Muscle layer of colon (tissue), 2 donors: ENCODE results near the gene CNOT10.
"Not testable (repeated sequence)": the region's sequence is repeated elsewhere in the genome, so short reads cannot be mapped to it uniquely, and the experiment has no call there.

Experiments used
- H3K27ac ChIP-seq: one replicate; pipeline ENCODE4 v1.7.0; 2013; ENCODE audit warnings: low read depth, mild to moderate bottlenecking, low read length, moderate library complexity
- H3K27me3 ChIP-seq, 2 donors: one replicate each; pipeline ENCODE4 v1.7.0; 2013; ENCODE audit warnings: low read length in 2 of 2, mild to moderate bottlenecking in 2 of 2; ENCODE audit not compliant: insufficient read depth in 2 of 2, control insufficient read depth in 1 of 2
- H3K36me3 ChIP-seq: one replicate; pipeline ENCODE4 v1.7.0; 2013; ENCODE audit warnings: mild to moderate bottlenecking, low read length; ENCODE audit not compliant: insufficient read depth
- H3K4me1 ChIP-seq: one replicate; pipeline ENCODE4 v1.7.0; 2013; ENCODE audit warnings: mild to moderate bottlenecking, low read length; ENCODE audit not compliant: insufficient read depth
- H3K4me3 ChIP-seq, 2 donors: one replicate each; pipeline ENCODE4 v1.7.0; 2013; ENCODE audit warnings: low read length in 2 of 2, low read depth in 1 of 2, mild to moderate bottlenecking in 1 of 2, moderate library complexity in 1 of 2
- H3K9ac ChIP-seq: one replicate; pipeline ENCODE4 v1.7.0; 2013; ENCODE audit warnings: low read length
- H3K9me3 ChIP-seq: one replicate; pipeline ENCODE4 v1.7.0; 2013; ENCODE audit warnings: mild to moderate bottlenecking, low read length
- donor health status: abdominal sarcoma.
- donor health status: Adenocarcinoma of cecum.

The CNOT10 gene

GRCh38 chr3:32684800-32685542 is at the start of gene CNOT10:
TSS of gene CNOT10 (plus strand) at chr3:32685188. CDS start at chr3:32685461, 273 bp downstream.
- Histone ChIP-seq H3K27ac (peak within 1 kb of the TSS; percentile 66), H3K9ac (peak within 1 kb of the TSS; percentile 44), H3K9me3 (no peaks in the 10 kb centered on the region), H3K27me3 (no peaks in the 10 kb centered on the region), H3K4me3 (peak within 1 kb of the TSS; percentile 43 to 71), H3K36me3 (no peaks in the 10 kb centered on the region), H3K4me1 (peaks cover 17% of the 10 kb centered on the region)

GRCh38 chr3:32640939-32641338 is 44.0 kb upstream of the CNOT10 start:
- no peaks in the 10 kb centered on the region for H3K4me1 ChIP-seq
- no peaks in the 10 kb centered on the region for H3K9me3 ChIP-seq
- H3K9ac ChIP-seq: no peak overlapping the region
- no peak overlapping the region for H3K27ac ChIP-seq
- H3K27me3 ChIP-seq: no peaks in the 10 kb centered on the region
- no peaks in the 10 kb centered on the region for H3K36me3 ChIP-seq
- H3K4me3 ChIP-seq: no peak overlapping the region

GRCh38 chr3:32641356-32641755 is 43.6 kb upstream of the CNOT10 start:
- Histone ChIP-seq H3K27ac (no peak overlapping the region), H3K4me1 (no peaks in the 10 kb centered on the region), H3K9me3 (no peaks in the 10 kb centered on the region), H3K27me3 (no peaks in the 10 kb centered on the region), H3K4me3 (no peak overlapping the region), H3K36me3 (no peaks in the 10 kb centered on the region), H3K9ac (no peak overlapping the region)

- Histone ChIP-seq H3K4me3 (no peak overlapping the region), H3K9ac (no peak overlapping the region), H3K9me3 (no peaks in the 10 kb centered on the region), H3K4me1 (no peaks in the 10 kb centered on the region), H3K27me3 (no peaks in the 10 kb centered on the region), H3K36me3 (no peaks in the 10 kb centered on the region), H3K27ac (no peak overlapping the region)
Measured at GRCh38 chr3:32643354-32643753, 41.6 kb upstream of the CNOT10 start.

GRCh38 chr3:32643816-32644215 is 41.2 kb upstream of the CNOT10 start:
- Histone ChIP-seq H3K4me3 (no peak overlapping the region), H3K4me1 (no peaks in the 10 kb centered on the region)

GRCh38 chr3:32644380-32644779 is 40.6 kb upstream of the CNOT10 start:
- Histone ChIP-seq H3K36me3 (no peaks in the 10 kb centered on the region), H3K4me3 (no peak overlapping the region), H3K27me3 (no peaks in the 10 kb centered on the region), H3K9ac (no peak overlapping the region), H3K27ac (no peak overlapping the region), H3K9me3 (no peaks in the 10 kb centered on the region), H3K4me1 (no peaks in the 10 kb centered on the region)

More at GRCh38 chr3:32643816-32644215, 41.2 kb upstream of the CNOT10 start:
- H3K9ac ChIP-seq: no peak overlapping the region
- H3K27me3 ChIP-seq: no peaks in the 10 kb centered on the region
- H3K9me3 ChIP-seq: no peaks in the 10 kb centered on the region
- no peaks in the 10 kb centered on the region for H3K36me3 ChIP-seq
- no peak overlapping the region for H3K27ac ChIP-seq

GRCh38 chr3:32646761-32647160 is 38.2 kb upstream of the CNOT10 start:
- no peak overlapping the region for H3K4me3 ChIP-seq
- H3K9ac ChIP-seq: no peak overlapping the region
- no peak overlapping the region for H3K27ac ChIP-seq
- H3K36me3 ChIP-seq: no peaks in the 10 kb centered on the region
- H3K9me3 ChIP-seq: no peaks in the 10 kb centered on the region
- no peaks in the 10 kb centered on the region for H3K4me1 ChIP-seq
- no peaks in the 10 kb centered on the region for H3K27me3 ChIP-seq

GRCh38 chr3:32652337-32653100 is 32.5 kb upstream of the CNOT10 start:
- not testable (repeated sequence) for H3K27me3 ChIP-seq, H3K4me1 ChIP-seq, H3K9me3 ChIP-seq, H3K27ac ChIP-seq, H3K9ac ChIP-seq, H3K36me3 ChIP-seq, H3K4me3 ChIP-seq

- H3K27ac ChIP-seq: no peak overlapping the region
- H3K4me3 ChIP-seq: no peak overlapping the region
- H3K9ac ChIP-seq: no peak overlapping the region
- no peaks in the 10 kb centered on the region for H3K36me3 ChIP-seq
- H3K27me3 ChIP-seq: no peaks in the 10 kb centered on the region
- no peaks in the 10 kb centered on the region for H3K4me1 ChIP-seq
- H3K9me3 ChIP-seq: no peaks in the 10 kb centered on the region
Measured at GRCh38 chr3:32655167-32655566, 29.8 kb upstream of the CNOT10 start.

GRCh38 chr3:32660634-32661033 is 24.4 kb upstream of the CNOT10 start:
- Histone ChIP-seq H3K4me3 (no peak overlapping the region), H3K27me3 (no peaks in the 10 kb centered on the region), H3K4me1 (no peaks in the 10 kb centered on the region), H3K9me3 (no peaks in the 10 kb centered on the region), H3K36me3 (no peaks in the 10 kb centered on the region), H3K9ac (no peak overlapping the region), H3K27ac (no peak overlapping the region)

- no peaks in the 10 kb centered on the region for H3K4me1 ChIP-seq
- no peaks in the 10 kb centered on the region for H3K36me3 ChIP-seq
- no peak overlapping the region for H3K27ac ChIP-seq
- no peaks in the 10 kb centered on the region for H3K9me3 ChIP-seq
- no peak overlapping the region for H3K9ac ChIP-seq
- no peak overlapping the region for H3K4me3 ChIP-seq
- H3K27me3 ChIP-seq: no peaks in the 10 kb centered on the region
Measured at GRCh38 chr3:32662647-32663046, 22.3 kb upstream of the CNOT10 start.
